Measurements from ENCODE around the gene USP40. TPM values are rescaled to one million over a fixed set of nuclear protein-coding genes. Genes with fewer than 3 reads are reported as not detected.

USP40 gene
- total and polyA plus RNA-seq, 5 donors from 2014 or later: 2.7 to 17.2 (median 5.4) TPM

- H3K36me3 Mint-ChIP-seq: peaks cover 52% of the 10 kb centered on the region
- Histone ChIP-seq H3K4me3 (ENCODE audit: low read depth, low read length) (no peak overlapping the region), H3K4me1 (ENCODE audit: control insufficient read depth, insufficient read depth, low read length, poor library complexity, severe bottlenecking) (no peaks in the 10 kb centered on the region), H3K27me3 (ENCODE audit: control insufficient read depth, insufficient read depth, low read length) (no peaks in the 10 kb centered on the region), H3K36me3 (ENCODE audit: control insufficient read depth, insufficient read depth, low read length) (peaks cover 9% of the 10 kb centered on the region), H3K27ac (ENCODE audit: insufficient read depth, low read length, poor library complexity, severe bottlenecking) (no peak overlapping the region), H3K9me3 (ENCODE audit: control insufficient read depth in 2 of 2, low read length in 2 of 2) (peaks cover 16 to 17% of the 10 kb centered on the region in 2 experiments)
- H3K9me3 Mint-ChIP-seq: peaks cover 5 to 32% (median 15%) of the 10 kb centered on the region in 7 donors
- ATAC-seq (ENCODE audit: low read depth in 2 of 2) (no peak), DNase-seq (no peak)
- H3K4me3 Mint-ChIP-seq: no peak overlapping the region
- no peaks in the 10 kb centered on the region for H3K27me3 Mint-ChIP-seq
- H3K4me1 Mint-ChIP-seq: peaks cover 0 to 9% (median 1%) of the 10 kb centered on the region in 4 donors
- H3K27ac Mint-ChIP-seq: no peak overlapping the region
Observed at GRCh38 chr2:233503947-233504637, 62.5 kb downstream of the USP40 start.

- ATAC-seq (ENCODE audit: low read depth in 2 of 2) (no peak), DNase-seq (no peak)
- no peak overlapping the region for H3K27ac ChIP-seq (ENCODE audit: insufficient read depth, low read length, poor library complexity, severe bottlenecking)
- no peaks in the 10 kb centered on the region for H3K4me1 ChIP-seq (ENCODE audit: control insufficient read depth, insufficient read depth, low read length, poor library complexity, severe bottlenecking)
- H3K4me3 ChIP-seq (ENCODE audit: low read depth, low read length): no peak overlapping the region
- no peaks in the 10 kb centered on the region for H3K27me3 Mint-ChIP-seq
- H3K4me1 Mint-ChIP-seq: peaks cover 0 to 9% (median 1%) of the 10 kb centered on the region in 4 donors
- peaks cover 5 to 32% (median 15%) of the 10 kb centered on the region in 7 donors for H3K9me3 Mint-ChIP-seq
- H3K27me3 ChIP-seq (ENCODE audit: control insufficient read depth, insufficient read depth, low read length): no peaks in the 10 kb centered on the region
- peaks cover 9% of the 10 kb centered on the region for H3K36me3 ChIP-seq (ENCODE audit: control insufficient read depth, insufficient read depth, low read length)
- no peak overlapping the region for H3K4me3 Mint-ChIP-seq
- no peak overlapping the region for H3K27ac Mint-ChIP-seq
- peaks cover 53% of the 10 kb centered on the region for H3K36me3 Mint-ChIP-seq
- H3K9me3 ChIP-seq (ENCODE audit: control insufficient read depth in 2 of 2, low read length in 2 of 2): peaks cover 16 to 17% of the 10 kb centered on the region in 2 experiments
Observed at GRCh38 chr2:233503481-233503880, 63.1 kb downstream of the USP40 start.

- H3K36me3 ChIP-seq (ENCODE audit: control insufficient read depth, insufficient read depth, low read length): peaks cover 9% of the 10 kb centered on the region
- ATAC-seq (ENCODE audit: low read depth in 2 of 2): no peak
- Mint-ChIP-seq H3K4me3 (no peak overlapping the region), H3K9me3 (peaks cover 5 to 32% (median 17%) of the 10 kb centered on the region in 7 donors), H3K36me3 (peaks cover 58% of the 10 kb centered on the region), H3K27ac (no peak overlapping the region), H3K4me1 (peaks cover 0 to 8% (median 1%) of the 10 kb centered on the region in 4 donors), H3K27me3 (no peaks in the 10 kb centered on the region)
- H3K4me1 ChIP-seq (ENCODE audit: control insufficient read depth, insufficient read depth, low read length, poor library complexity, severe bottlenecking): no peaks in the 10 kb centered on the region
- H3K9me3 ChIP-seq (ENCODE audit: control insufficient read depth in 2 of 2, low read length in 2 of 2): peaks cover 16 to 17% of the 10 kb centered on the region in 2 experiments
- no peaks in the 10 kb centered on the region for H3K27me3 ChIP-seq (ENCODE audit: control insufficient read depth, insufficient read depth, low read length)
- H3K4me3 ChIP-seq (ENCODE audit: low read depth, low read length): no peak overlapping the region
- DNase-seq: no peak
- H3K27ac ChIP-seq (ENCODE audit: insufficient read depth, low read length, poor library complexity, severe bottlenecking): no peak overlapping the region
Observed at GRCh38 chr2:233501198-233502076, 65.1 kb downstream of the USP40 start.

- ATAC-seq (ENCODE audit: low read depth in 2 of 2) (no peak), DNase-seq (no peak)
- Mint-ChIP-seq H3K9me3 (peaks cover 3 to 30% (median 15%) of the 10 kb centered on the region in 7 donors), H3K27ac (no peak overlapping the region), H3K4me1 (peaks cover 0 to 5% (median 1%) of the 10 kb centered on the region in 4 donors), H3K27me3 (no peaks in the 10 kb centered on the region), H3K4me3 (no peak overlapping the region), H3K36me3 (peaks cover 43% of the 10 kb centered on the region)
- Histone ChIP-seq H3K27ac (ENCODE audit: insufficient read depth, low read length, poor library complexity, severe bottlenecking) (no peak overlapping the region), H3K9me3 (ENCODE audit: control insufficient read depth in 2 of 2, low read length in 2 of 2) (peaks cover 16 to 17% of the 10 kb centered on the region in 2 experiments), H3K4me3 (ENCODE audit: low read depth, low read length) (no peak overlapping the region), H3K36me3 (ENCODE audit: control insufficient read depth, insufficient read depth, low read length) (peaks cover 9% of the 10 kb centered on the region), H3K4me1 (ENCODE audit: control insufficient read depth, insufficient read depth, low read length, poor library complexity, severe bottlenecking) (no peaks in the 10 kb centered on the region), H3K27me3 (ENCODE audit: control insufficient read depth, insufficient read depth, low read length) (no peaks in the 10 kb centered on the region)
Observed at GRCh38 chr2:233499928-233500327, 66.7 kb downstream of the USP40 start.

GRCh38 chr2:233498126-233498525, 68.5 kb downstream of the USP40 start:
- no peak overlapping the region for H3K27ac ChIP-seq (ENCODE audit: insufficient read depth, low read length, poor library complexity, severe bottlenecking)
- no peaks in the 10 kb centered on the region for H3K4me1 ChIP-seq (ENCODE audit: control insufficient read depth, insufficient read depth, low read length, poor library complexity, severe bottlenecking)
- DNase-seq (no peak), ATAC-seq (ENCODE audit: low read depth in 2 of 2) (no peak)
- Mint-ChIP-seq H3K9me3 (peaks cover 1 to 16% (median 10%) of the 10 kb centered on the region in 7 donors), H3K27ac (no peak overlapping the region), H3K36me3 (peaks cover 40% of the 10 kb centered on the region), H3K27me3 (no peaks in the 10 kb centered on the region), H3K4me3 (no peak overlapping the region), H3K4me1 (peaks cover 0 to 5% (median 1%) of the 10 kb centered on the region in 4 donors)
- H3K27me3 ChIP-seq (ENCODE audit: control insufficient read depth, insufficient read depth, low read length): no peaks in the 10 kb centered on the region
- no peak overlapping the region for H3K4me3 ChIP-seq (ENCODE audit: low read depth, low read length)
- peaks cover 2% of the 10 kb centered on the region for H3K36me3 ChIP-seq (ENCODE audit: control insufficient read depth, insufficient read depth, low read length)
- peaks cover 7% of the 10 kb centered on the region in 2 experiments for H3K9me3 ChIP-seq (ENCODE audit: control insufficient read depth in 2 of 2, low read length in 2 of 2)

- Histone ChIP-seq H3K4me1 (ENCODE audit: control insufficient read depth, insufficient read depth, low read length, poor library complexity, severe bottlenecking) (no peaks in the 10 kb centered on the region), H3K4me3 (ENCODE audit: low read depth, low read length) (no peak overlapping the region), H3K27ac (ENCODE audit: insufficient read depth, low read length, poor library complexity, severe bottlenecking) (no peak overlapping the region), H3K36me3 (ENCODE audit: control insufficient read depth, insufficient read depth, low read length) (peaks cover 5% of the 10 kb centered on the region), H3K9me3 (ENCODE audit: control insufficient read depth in 2 of 2, low read length in 2 of 2) (peaks cover 3% of the 10 kb centered on the region in 2 experiments), H3K27me3 (ENCODE audit: control insufficient read depth, insufficient read depth, low read length) (no peaks in the 10 kb centered on the region)
- Mint-ChIP-seq H3K27ac (peak overlapping the region in 1 of 3 donors; percentile 44), H3K4me1 (peaks cover 0 to 5% (median 1%) of the 10 kb centered on the region in 4 donors), H3K4me3 (no peak overlapping the region), H3K27me3 (no peaks in the 10 kb centered on the region), H3K36me3 (peaks cover 37% of the 10 kb centered on the region), H3K9me3 (peaks cover 1 to 12% (median 9%) of the 10 kb centered on the region in 7 donors)
- DNase-seq (no peak), ATAC-seq (ENCODE audit: low read depth in 2 of 2) (no peak)
Observed at GRCh38 chr2:233497692-233498091, 68.9 kb downstream of the USP40 start.

- H3K4me3 Mint-ChIP-seq: no peak overlapping the region
- H3K27me3 Mint-ChIP-seq: no peaks in the 10 kb centered on the region
- H3K27me3 ChIP-seq (ENCODE audit: control insufficient read depth, insufficient read depth, low read length): no peaks in the 10 kb centered on the region
- peaks cover 10% of the 10 kb centered on the region for H3K36me3 ChIP-seq (ENCODE audit: control insufficient read depth, insufficient read depth, low read length)
- H3K27ac Mint-ChIP-seq: no peak overlapping the region
- no peak overlapping the region for H3K4me3 ChIP-seq (ENCODE audit: low read depth, low read length)
- H3K9me3 ChIP-seq (ENCODE audit: control insufficient read depth in 2 of 2, low read length in 2 of 2): no peaks in the 10 kb centered on the region
- no peaks in the 10 kb centered on the region for H3K4me1 ChIP-seq (ENCODE audit: control insufficient read depth, insufficient read depth, low read length, poor library complexity, severe bottlenecking)
- no peak overlapping the region for H3K27ac ChIP-seq (ENCODE audit: insufficient read depth, low read length, poor library complexity, severe bottlenecking)
- peaks cover 25% of the 10 kb centered on the region for H3K36me3 Mint-ChIP-seq
- ATAC-seq (ENCODE audit: low read depth in 2 of 2) (no peak), DNase-seq (no peak)
- H3K4me1 Mint-ChIP-seq: no peaks in the 10 kb centered on the region
- peaks cover 0 to 2% (median 0%) of the 10 kb centered on the region in 7 donors for H3K9me3 Mint-ChIP-seq
Observed at GRCh38 chr2:233495503-233496496, 70.8 kb downstream of the USP40 start.

All from CD4-positive, CD25-positive, alpha-beta regulatory T cell (primary cell).